Measurements from ENCODE around the gene RBCK1. TPM values are rescaled to one million over a fixed set of nuclear protein-coding genes. Genes with fewer than 3 reads are reported as not detected.
A peak's percentile ranks its signal among the peaks of the same experiment; 100 is the strongest.

Gene RBCK1
- total and polyA plus RNA-seq, 12 donors: 55.2 to 339 (median 128) TPM

- Histone ChIP-seq H3K36me3 (replicated peaks in 1 of 2) (no peaks in the 10 kb centered on the region), H3K27me3 (no peaks in the 10 kb centered on the region), H3K4me3 (no peak overlapping the region), H3K4me1 (replicated peaks in 1 of 2) (peaks cover 0 to 5% of the 10 kb centered on the region in 2 donors), H3K9me3 (replicated peaks in 1 of 3) (no peaks in the 10 kb centered on the region), H3K27ac (no peak overlapping the region)
- TF ChIP-seq POLR2A (IDR thresholded peaks at IDR 0.05): no peak
- no peak for TF ChIP-seq CTCF (IDR thresholded peaks at IDR 0.05)
- intact Hi-C loops (cut with DNase I): no loop called here
- DNase-seq: peak in 1 of 7 donors; percentile 0
- WGBS, 4 donors: 83 to 93% (median 89%) methylated on average over 6 of the region's 6 CpGs
These were observed 5.1 kb upstream of the RBCK1 start for GRCh38 chr20:402898-403581.

- WGBS, 4 donors: 82 to 99% (median 97%) methylated on average over 3 of the region's 3 CpGs
- peak in 1 of 7 donors; percentile 0 for DNase-seq
- intact Hi-C loops (cut with DNase I): no loop called here
- H3K9me3 ChIP-seq (replicated peaks in 1 of 3): no peaks in the 10 kb centered on the region
- TF ChIP-seq CTCF (IDR thresholded peaks at IDR 0.05) (no peak), POLR2A (IDR thresholded peaks at IDR 0.05) (no peak)
- no peaks in the 10 kb centered on the region for H3K27me3 ChIP-seq
- H3K36me3 ChIP-seq (replicated peaks in 1 of 2): no peaks in the 10 kb centered on the region
- peaks cover 0 to 5% of the 10 kb centered on the region in 2 donors for H3K4me1 ChIP-seq (replicated peaks in 1 of 2)
- no peak overlapping the region for H3K4me3 ChIP-seq
- H3K27ac ChIP-seq: no peak overlapping the region
These were observed 4.5 kb upstream of the RBCK1 start for GRCh38 chr20:403582-403957.

- H3K4me3 ChIP-seq: no peak overlapping the region
- no peak for TF ChIP-seq CTCF (IDR thresholded peaks at IDR 0.05)
- TF ChIP-seq POLR2A (IDR thresholded peaks at IDR 0.05): no peak
- DNase-seq: peak in 1 of 7 donors; percentile 0
- H3K36me3 ChIP-seq (replicated peaks in 1 of 2): no peaks in the 10 kb centered on the region
- no peak overlapping the region for H3K27ac ChIP-seq
- intact Hi-C loops (cut with DNase I): no loop called here
- H3K27me3 ChIP-seq: no peaks in the 10 kb centered on the region
- H3K9me3 ChIP-seq (replicated peaks in 1 of 3): no peaks in the 10 kb centered on the region
- 94 to 99% (median 96%) methylated on average over 4 of the region's 4 CpGs for WGBS, 4 donors
- H3K4me1 ChIP-seq (replicated peaks in 1 of 2): peaks cover under 1 to 9% of the 10 kb centered on the region in 2 donors
These were observed 4.0 kb upstream of the RBCK1 start for GRCh38 chr20:404088-404487.

GRCh38 chr20:406200-407132 is 1.6 kb upstream of the RBCK1 start:
- DNase-seq: peak in 1 of 7 donors; percentile 10
- Histone ChIP-seq H3K27me3 (no peaks in the 10 kb centered on the region), H3K27ac (peak overlapping the region in 4 of 5 donors; percentile 34 to 99 (median 84)), H3K36me3 (replicated peaks in 1 of 2) (peaks cover 0 to 11% of the 10 kb centered on the region in 2 donors), H3K9me3 (replicated peaks in 1 of 3) (no peaks in the 10 kb centered on the region), H3K4me1 (replicated peaks in 1 of 2) (peaks cover 10 to 17% of the 10 kb centered on the region in 2 donors), H3K4me3 (no peak overlapping the region)
- TF ChIP-seq POLR2A (IDR thresholded peaks at IDR 0.05): no peak
- no peak for TF ChIP-seq CTCF (IDR thresholded peaks at IDR 0.05)
- intact Hi-C loops (cut with DNase I): no loop called here
- 83 to 88% (median 86%) methylated on average over 5 to 9 of the region's 9 CpGs for WGBS, 4 donors

All from adrenal gland (tissue), 12 donors.